HG03457 (cell line): ENCODE results near the gene APPL2.

Experiments used
- ATAC-seq: cut with Tn5 transposase; IDR thresholded peaks from one replicate; pipeline ENCODE4 v1.9.1; 2021; ENCODE audit warnings: moderate number of reproducible peaks; ENCODE audit not compliant: unreplicated experiment

APPL2 gene

GRCh38 chr12:105141320-105141922 is 94.6 kb downstream of the APPL2 start:
- ATAC-seq = no peak

GRCh38 chr12:105138248-105138647 is 97.7 kb downstream of the APPL2 start:
- no peak for ATAC-seq
